ENCODE results near the gene DTWD2. TPM values are rescaled to one million over a fixed set of nuclear protein-coding genes. Genes with fewer than 3 reads are reported as not detected.
A peak's percentile ranks its signal among the peaks of the same experiment; 100 is the strongest.
"Not testable (repeated sequence)": the region's sequence is repeated elsewhere in the genome, so short reads cannot be mapped to it uniquely, and the experiment has no call there.

DTWD2 gene
- total RNA-seq, 4 donors from 2014 or later = 7.1 to 10.5 (median 9.1) TPM

- H3K36me3 ChIP-seq = no peaks in the 10 kb centered on the region
- no peaks in the 10 kb centered on the region for H3K4me1 ChIP-seq
- H3K27ac ChIP-seq (replicated peaks in 1 of 4) = no peak overlapping the region
- 42% methylated on average over 2 of the region's 2 CpGs for WGBS
- intact Hi-C loops (cut with DNase I) = no loop called here
- H3K27me3 ChIP-seq = no peaks in the 10 kb centered on the region
- no peak for DNase-seq (ENCODE audit: extremely low spot score)
- TF ChIP-seq CTCF (IDR thresholded peaks at IDR 0.05) (peak in 1 of 3 experiments; percentile 24), POLR2A (IDR thresholded peaks at IDR 0.05; ENCODE audit: low read depth) (no peak)
- no peak overlapping the region for H3K4me3 ChIP-seq
- no peaks in the 10 kb centered on the region for H3K9me3 ChIP-seq
Observed at GRCh38 chr5:118956727-118957126, 31.6 kb downstream of the DTWD2 start.

- intact Hi-C loops (cut with DNase I) = no loop called here
- no peaks in the 10 kb centered on the region for H3K36me3 ChIP-seq
Observed at GRCh38 chr5:118953652-118954005, 34.7 kb downstream of the DTWD2 start.

GRCh38 chr5:118952992-118953651, 35.2 kb downstream of the DTWD2 start:
- intact Hi-C loops (cut with DNase I) = no loop called here
- H3K4me1 ChIP-seq = no peaks in the 10 kb centered on the region
- H3K27me3 ChIP-seq = no peaks in the 10 kb centered on the region
- 95% methylated on average over 2 of the region's 2 CpGs for WGBS
- no peaks in the 10 kb centered on the region for H3K9me3 ChIP-seq
- no peak for DNase-seq (ENCODE audit: extremely low spot score)
- H3K4me3 ChIP-seq = no peak overlapping the region
- H3K27ac ChIP-seq (replicated peaks in 1 of 4) = no peak overlapping the region
- H3K36me3 ChIP-seq = no peaks in the 10 kb centered on the region
- TF ChIP-seq EP300 (IDR thresholded peaks at IDR 0.05) (no peak), POLR2A (IDR thresholded peaks at IDR 0.05; ENCODE audit: low read depth) (no peak), CTCF (IDR thresholded peaks at IDR 0.05) (no peak), POLR2AphosphoS5 (IDR thresholded peaks at IDR 0.05) (no peak)

More at GRCh38 chr5:118953652-118954005, 34.7 kb downstream of the DTWD2 start:
- no peaks in the 10 kb centered on the region for H3K9me3 ChIP-seq
- TF ChIP-seq POLR2A (IDR thresholded peaks at IDR 0.05; ENCODE audit: low read depth) (no peak), CTCF (IDR thresholded peaks at IDR 0.05) (no peak), EP300 (IDR thresholded peaks at IDR 0.05) (no peak), POLR2AphosphoS5 (IDR thresholded peaks at IDR 0.05) (no peak)
- no peak overlapping the region for H3K4me3 ChIP-seq
- H3K4me1 ChIP-seq = no peaks in the 10 kb centered on the region
- DNase-seq (ENCODE audit: extremely low spot score) = no peak
- no peaks in the 10 kb centered on the region for H3K27me3 ChIP-seq
- no peak overlapping the region for H3K27ac ChIP-seq (replicated peaks in 1 of 4)

GRCh38 chr5:118952306-118952705, 36.0 kb downstream of the DTWD2 start:
- H3K4me1 ChIP-seq; intact Hi-C loops (cut with DNase I); H3K9me3 ChIP-seq; H3K36me3 ChIP-seq; H3K27ac ChIP-seq (replicated peaks in 1 of 4); H3K27me3 ChIP-seq; H3K4me3 ChIP-seq; DNase-seq (ENCODE audit: extremely low spot score): not testable (repeated sequence)
- 86% methylated on average over 4 of the region's 4 CpGs for WGBS

GRCh38 chr5:118950354-118950753, 38.0 kb downstream of the DTWD2 start:
- H3K36me3 ChIP-seq; H3K4me3 ChIP-seq; H3K9me3 ChIP-seq; H3K27me3 ChIP-seq; intact Hi-C loops (cut with DNase I); H3K27ac ChIP-seq (replicated peaks in 1 of 4); H3K4me1 ChIP-seq; DNase-seq (ENCODE audit: extremely low spot score): not testable (repeated sequence)
- 91% methylated on average over 9 of the region's 9 CpGs for WGBS

- WGBS = 91% methylated on average over 2 of the region's 2 CpGs
- H3K4me3 ChIP-seq = no peak overlapping the region
- H3K36me3 ChIP-seq = peaks cover 0 to 3% (median 0%) of the 10 kb centered on the region in 4 donors
- intact Hi-C loops (cut with DNase I) = no loop called here
- no peak overlapping the region for H3K27ac ChIP-seq (replicated peaks in 1 of 4)
- no peaks in the 10 kb centered on the region for H3K27me3 ChIP-seq
- H3K4me1 ChIP-seq = no peaks in the 10 kb centered on the region
- no peak for DNase-seq (ENCODE audit: extremely low spot score)
- TF ChIP-seq CTCF (IDR thresholded peaks at IDR 0.05) (no peak), POLR2AphosphoS5 (IDR thresholded peaks at IDR 0.05) (no peak), POLR2A (IDR thresholded peaks at IDR 0.05; ENCODE audit: low read depth) (no peak), EP300 (IDR thresholded peaks at IDR 0.05) (no peak)
- no peaks in the 10 kb centered on the region for H3K9me3 ChIP-seq
Observed at GRCh38 chr5:118946138-118946800, 42.1 kb downstream of the DTWD2 start.

Data from esophagus muscularis mucosa (tissue), 4 donors.